Astrocyte (in vitro differentiated cells and primary cell): ENCODE results near the gene NDRG4. TPM values are rescaled to one million over a fixed set of nuclear protein-coding genes. Genes with fewer than 3 reads are reported as not detected.

Experiments used
- DNase-seq: peaks from one replicate; pipeline ENCODE4 v3.0.0-alpha.2; 2010; ENCODE audit warnings: low read depth
- FAIRE-seq: peaks from 2 replicates; lab custom pipeline; 2011; peaks lifted over from hg19 to GRCh38; lab: Jason Lieb, UNC
- H2AFZ ChIP-seq: 2 replicates; pipeline ENCODE4 v1.6.0; 2012; ENCODE audit warnings: low read depth, low read length, inconsistent platforms
- H3K27ac ChIP-seq: 2 replicates; pipeline ENCODE4 v1.5.1; 2011; ENCODE audit warnings: low read depth, low read length, inconsistent platforms
- H3K27me3 ChIP-seq: 2 replicates; pipeline ENCODE4 v1.6.0; 2011; ENCODE audit warnings: low read length, inconsistent platforms; ENCODE audit not compliant: insufficient read depth
- H3K36me3 ChIP-seq: 2 replicates; pipeline ENCODE4 v1.5.1; 2011; ENCODE audit warnings: low read length, inconsistent platforms; ENCODE audit not compliant: insufficient read depth
- H3K4me1 ChIP-seq: 2 replicates; pipeline ENCODE4 v1.5.1; 2011; ENCODE audit warnings: low read length, inconsistent platforms; ENCODE audit not compliant: insufficient read depth
- H3K4me2 ChIP-seq: 2 replicates; pipeline ENCODE4 v1.6.0; 2012; ENCODE audit warnings: low read length, inconsistent platforms
- H3K4me3 ChIP-seq: 2 replicates; pipeline ENCODE4 v1.5.1; 2011; ENCODE audit warnings: low read depth, mild to moderate bottlenecking, low read length, inconsistent platforms; ENCODE audit not compliant: insufficient read depth
- H3K79me2 ChIP-seq: 2 replicates; pipeline ENCODE4 v1.6.0; 2012; ENCODE audit warnings: mild to moderate bottlenecking, low read length, inconsistent platforms; ENCODE audit not compliant: insufficient read depth
- H3K9ac ChIP-seq: 2 replicates; pipeline ENCODE4 v1.6.0; 2012; ENCODE audit warnings: mild to moderate bottlenecking, low read length, inconsistent platforms
- H3K9me3 ChIP-seq: 2 replicates; pipeline ENCODE4 v1.5.1; 2012; ENCODE audit warnings: low read depth, mild to moderate bottlenecking, low read length, inconsistent platforms; ENCODE audit not compliant: insufficient read depth
- H4K20me1 ChIP-seq: 2 replicates; pipeline ENCODE4 v1.6.0; 2012; ENCODE audit warnings: low read length, inconsistent platforms; ENCODE audit not compliant: insufficient read depth
- H3K27ac Mint-ChIP-seq: one replicate; pipeline ENCODE4 v1.8.0; 2021; ENCODE audit warnings: mild to moderate bottlenecking, mixed read lengths; ENCODE audit not compliant: unreplicated experiment
- H3K27me3 Mint-ChIP-seq: one replicate; pipeline ENCODE4 v1.8.0; 2021; ENCODE audit warnings: low read depth, mixed read lengths; ENCODE audit not compliant: unreplicated experiment
- H3K36me3 Mint-ChIP-seq: one replicate; pipeline ENCODE4 v1.8.0; 2021; ENCODE audit warnings: low read depth, mixed read lengths; ENCODE audit not compliant: unreplicated experiment
- H3K4me1 Mint-ChIP-seq: one replicate; pipeline ENCODE4 v1.8.0; 2021; ENCODE audit warnings: low read depth, mixed read lengths; ENCODE audit not compliant: unreplicated experiment
- H3K4me3 Mint-ChIP-seq: one replicate; pipeline ENCODE4 v1.8.0; 2021; ENCODE audit warnings: mild to moderate bottlenecking, moderate library complexity, mixed read lengths; ENCODE audit not compliant: unreplicated experiment
- H3K9me3 Mint-ChIP-seq: one replicate; pipeline ENCODE4 v1.8.0; 2021; ENCODE audit warnings: mild to moderate bottlenecking, mixed read lengths; ENCODE audit not compliant: unreplicated experiment
- CTCF ChIP-seq: IDR thresholded peaks from 2 replicates; pipeline ENCODE4 v1.5.1; 2011; ENCODE audit warnings: low read depth, mild to moderate bottlenecking, inconsistent platforms, low read length, moderate library complexity; ENCODE audit not compliant: insufficient read depth
- EZH2 ChIP-seq: IDR thresholded peaks from 2 replicates; pipeline ENCODE4 v1.6.1; 2012; ENCODE audit warnings: mild to moderate bottlenecking, low read length, inconsistent platforms; ENCODE audit not compliant: insufficient read depth
- total RNA-seq: library from RNA; stranded (reverse); gene quantifications from 2 replicates; pipeline ENCODE4 v1.2.1, GENCODE V29; 2021

NDRG4 gene
- total RNA-seq, 1 donor from 2014 or later: 21.9 TPM

- FAIRE-seq: no peak
- Mint-ChIP-seq H3K27me3 (peaks cover 38% of the 10 kb centered on the region), H3K4me3 (no peak overlapping the region), H3K9me3 (no peaks in the 10 kb centered on the region), H3K36me3 (peaks cover 2% of the 10 kb centered on the region), H3K27ac (no peak overlapping the region), H3K4me1 (peaks cover 6% of the 10 kb centered on the region)
- Histone ChIP-seq H3K9ac (no peak overlapping the region), H3K27me3 (peaks cover 17% of the 10 kb centered on the region), H3K4me3 (no peak overlapping the region), H3K27ac (no peak overlapping the region), H4K20me1 (no peaks in the 10 kb centered on the region), H3K9me3 (no peaks in the 10 kb centered on the region), H2AFZ (no peak overlapping the region), H3K79me2 (no peaks in the 10 kb centered on the region), H3K36me3 (no peaks in the 10 kb centered on the region), H3K4me1 (peaks cover 6% of the 10 kb centered on the region), H3K4me2 (no peak overlapping the region)
- DNase-seq: peak; percentile 75
- no peak for TF ChIP-seq EZH2
- TF ChIP-seq CTCF: no peak
Observed at GRCh38 chr16:58459344-58460218, 40.4 kb upstream of the NDRG4 start.

- Mint-ChIP-seq H3K27ac (no peak overlapping the region), H3K9me3 (no peaks in the 10 kb centered on the region), H3K4me3 (peak overlapping the region; percentile 29), H3K4me1 (peaks cover 8% of the 10 kb centered on the region), H3K27me3 (peaks cover 38% of the 10 kb centered on the region), H3K36me3 (peaks cover 2% of the 10 kb centered on the region)
- no peak overlapping the region for H3K4me2 ChIP-seq
- H2AFZ ChIP-seq: no peak overlapping the region
- DNase-seq (no peak), FAIRE-seq (no peak)
- H3K4me1 ChIP-seq: peaks cover 6% of the 10 kb centered on the region
- H3K9ac ChIP-seq: no peak overlapping the region
- no peaks in the 10 kb centered on the region for H4K20me1 ChIP-seq
- no peaks in the 10 kb centered on the region for H3K36me3 ChIP-seq
- no peak overlapping the region for H3K4me3 ChIP-seq
- H3K9me3 ChIP-seq: no peaks in the 10 kb centered on the region
- no peak overlapping the region for H3K27ac ChIP-seq
- H3K79me2 ChIP-seq: no peaks in the 10 kb centered on the region
- peaks cover 23% of the 10 kb centered on the region for H3K27me3 ChIP-seq
- TF ChIP-seq CTCF (no peak), EZH2 (no peak)
Observed at GRCh38 chr16:58460219-58460610, 39.7 kb upstream of the NDRG4 start.

GRCh38 chr16:58461056-58461455, 38.9 kb upstream of the NDRG4 start:
- Histone ChIP-seq H3K79me2 (no peaks in the 10 kb centered on the region), H4K20me1 (no peaks in the 10 kb centered on the region), H3K4me1 (peaks cover 6% of the 10 kb centered on the region), H2AFZ (no peak overlapping the region), H3K9ac (no peak overlapping the region), H3K36me3 (no peaks in the 10 kb centered on the region), H3K27ac (no peak overlapping the region), H3K27me3 (peaks cover 30% of the 10 kb centered on the region), H3K9me3 (no peaks in the 10 kb centered on the region), H3K4me3 (no peak overlapping the region), H3K4me2 (no peak overlapping the region)
- no peak overlapping the region for H3K27ac Mint-ChIP-seq
- H3K9me3 Mint-ChIP-seq: no peaks in the 10 kb centered on the region
- peaks cover 2% of the 10 kb centered on the region for H3K36me3 Mint-ChIP-seq
- FAIRE-seq (no peak), DNase-seq (no peak)
- H3K4me3 Mint-ChIP-seq: no peak overlapping the region
- H3K27me3 Mint-ChIP-seq: peaks cover 40% of the 10 kb centered on the region
- peaks cover 8% of the 10 kb centered on the region for H3K4me1 Mint-ChIP-seq
- TF ChIP-seq CTCF (no peak), EZH2 (no peak)
